ENCODE measurements around the gene CELSR2. TPM values are rescaled to one million over a fixed set of nuclear protein-coding genes. Genes with fewer than 3 reads are reported as not detected.
A peak's percentile ranks its signal among the peaks of the same experiment; 100 is the strongest.

Gene CELSR2
- polyA plus RNA-seq, 3 donors = 0.03 to 0.97 (median 0.04) TPM

- WGBS (ENCODE audit: insufficient coverage) = no CpG with 5 or more reads among the region's 9 CpGs
- H3K4me2 ChIP-seq (replicated peaks; ENCODE audit: extremely low read depth, low read length, poor library complexity, severe bottlenecking) = no peak overlapping the region
- no peak overlapping the region for H3K4me3 ChIP-seq (replicated peaks in 1 of 3; ENCODE audit: low read depth in 2 of 3, low read length in 3 of 3)
- Mint-ChIP-seq H3K27me3 (ENCODE audit: low read depth in 3 of 3) (peaks cover 0 to 11% (median 7%) of the 10 kb centered on the region in 3 donors), H3K4me1 (peaks cover 17% of the 10 kb centered on the region), H3K36me3 (no peaks in the 10 kb centered on the region), H3K4me3 (no peak overlapping the region), H3K27ac (no peak overlapping the region), H3K9me3 (no peaks in the 10 kb centered on the region)
- no peaks in the 10 kb centered on the region for H3K36me3 ChIP-seq (replicated peaks in 1 of 2; ENCODE audit: control insufficient read depth in 1 of 2, insufficient read depth in 2 of 2, low read length in 2 of 2)
- H3K4me1 ChIP-seq (ENCODE audit: control insufficient read depth in 1 of 2, insufficient read depth in 2 of 2, low read length in 2 of 2) = peaks cover 0 to 4% of the 10 kb centered on the region in 2 donors
- peaks cover 2% of the 10 kb centered on the region for H4K20me1 ChIP-seq (ENCODE audit: insufficient read depth, low read length)
- H2AFZ ChIP-seq (ENCODE audit: insufficient read depth, low read depth, low read length, poor library complexity, severe bottlenecking) = no peak overlapping the region
- H3K9ac ChIP-seq (ENCODE audit: insufficient read depth, low read length, poor library complexity, severe bottlenecking) = no peak overlapping the region
- no peak for DNase-seq
- H3K79me2 ChIP-seq (ENCODE audit: insufficient read depth, low read length) = peaks cover 2% of the 10 kb centered on the region
- TF ChIP-seq CTCF (IDR thresholded peaks at IDR 0.05) = no peak
- no peak overlapping the region for H3K27ac ChIP-seq (ENCODE audit: low read depth in 1 of 2, low read length in 2 of 2)
- H3K9me3 ChIP-seq (replicated peaks in 1 of 2; ENCODE audit: control insufficient read depth in 1 of 2, insufficient read depth in 1 of 2, low read length in 2 of 2) = no peaks in the 10 kb centered on the region
- intact Hi-C loops (cut with micrococcal nuclease) = no loop called here
- H3K27me3 ChIP-seq (ENCODE audit: control insufficient read depth in 2 of 2, insufficient read depth in 2 of 2, low read length in 2 of 2) = no peaks in the 10 kb centered on the region
These were observed 40.4 kb upstream of the CELSR2 start for GRCh38 chr1:109208836-109209463.

- no peak overlapping the region for H3K27ac ChIP-seq (ENCODE audit: low read depth in 1 of 2, low read length in 2 of 2)
- DNase-seq = no peak
- H3K4me3 Mint-ChIP-seq = peak overlapping the region in 1 of 2 donors; percentile 57
- intact Hi-C loops (cut with micrococcal nuclease) = no loop called here
- no peak for TF ChIP-seq CTCF (IDR thresholded peaks at IDR 0.05)
- no peak overlapping the region for H2AFZ ChIP-seq (ENCODE audit: insufficient read depth, low read depth, low read length, poor library complexity, severe bottlenecking)
- peaks cover 2 to 11% (median 7%) of the 10 kb centered on the region in 3 donors for H3K27me3 Mint-ChIP-seq (ENCODE audit: low read depth in 3 of 3)
- H3K9me3 Mint-ChIP-seq = no peaks in the 10 kb centered on the region
- no peak overlapping the region for H3K27ac Mint-ChIP-seq
- 93% methylated on average over 4 of the region's 8 CpGs for WGBS (ENCODE audit: insufficient coverage)
- H3K9me3 ChIP-seq (replicated peaks in 1 of 2; ENCODE audit: control insufficient read depth in 1 of 2, insufficient read depth in 1 of 2, low read length in 2 of 2) = no peaks in the 10 kb centered on the region
- H3K4me1 ChIP-seq (ENCODE audit: control insufficient read depth in 1 of 2, insufficient read depth in 2 of 2, low read length in 2 of 2) = peaks cover 9 to 10% of the 10 kb centered on the region in 2 donors
- H3K27me3 ChIP-seq (ENCODE audit: control insufficient read depth in 2 of 2, insufficient read depth in 2 of 2, low read length in 2 of 2) = no peaks in the 10 kb centered on the region
- H3K79me2 ChIP-seq (ENCODE audit: insufficient read depth, low read length) = peaks cover 13% of the 10 kb centered on the region
- H3K36me3 Mint-ChIP-seq = no peaks in the 10 kb centered on the region
- no peak overlapping the region for H3K9ac ChIP-seq (ENCODE audit: insufficient read depth, low read length, poor library complexity, severe bottlenecking)
- H3K4me2 ChIP-seq (replicated peaks; ENCODE audit: extremely low read depth, low read length, poor library complexity, severe bottlenecking) = no peak overlapping the region
- no peaks in the 10 kb centered on the region for H3K36me3 ChIP-seq (replicated peaks in 1 of 2; ENCODE audit: control insufficient read depth in 1 of 2, insufficient read depth in 2 of 2, low read length in 2 of 2)
- peaks cover 20% of the 10 kb centered on the region for H3K4me1 Mint-ChIP-seq
- peaks cover 13% of the 10 kb centered on the region for H4K20me1 ChIP-seq (ENCODE audit: insufficient read depth, low read length)
- H3K4me3 ChIP-seq (replicated peaks in 1 of 3; ENCODE audit: low read depth in 2 of 3, low read length in 3 of 3) = no peak overlapping the region
These were observed 39.3 kb upstream of the CELSR2 start for GRCh38 chr1:109210058-109210457.

All from CD14-positive monocyte (primary cell).